ENCODE data around the gene MSH5.

The MSH5 gene

DNA sequence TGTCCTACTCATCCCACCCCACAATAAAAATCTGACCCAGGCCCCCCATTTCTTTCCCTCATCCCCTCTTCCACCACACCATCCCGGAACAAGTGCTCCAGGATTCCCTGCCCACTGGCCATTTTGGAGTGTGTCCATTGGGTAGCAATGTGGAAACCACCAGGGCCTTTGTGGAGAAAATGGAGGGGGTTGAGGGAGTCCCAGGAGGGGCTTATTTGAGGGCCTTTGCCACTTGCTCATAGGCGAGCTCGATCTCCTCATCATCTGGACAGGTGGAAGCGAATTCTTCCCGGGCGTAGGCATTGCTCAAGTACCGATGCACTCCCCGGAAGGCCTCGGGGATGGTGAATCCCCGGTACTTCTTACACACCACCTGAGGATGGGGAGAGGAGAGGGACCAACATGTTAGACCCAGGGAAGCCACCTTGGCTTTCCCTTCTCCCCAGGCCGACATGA lies 9.1 kb upstream of the MSH5 start:
- no peak for DNase-seq

- DNase-seq = no peak
Observed at GRCh38 chr6:31732029-31732428, 7.8 kb upstream of the MSH5 start.

- DNase-seq = no peak
Observed at GRCh38 chr6:31733734-31734133, 6.1 kb upstream of the MSH5 start.

GRCh38 chr6:31734247-31734820 lies 5.5 kb upstream of the MSH5 start:
- no peak for DNase-seq

- DNase-seq = no peak
Observed at GRCh38 chr6:31734821-31735406, 4.9 kb upstream of the MSH5 start.

GRCh38 chr6:31736021-31736767 lies 3.6 kb upstream of the MSH5 start, which contains the start of gene CLIC1:
Gene CLIC1 (minus strand): TSS chr6:31736530. CDS start chr6:31736300, 230 bp downstream.
- peak; percentile 69 to 72 for DNase-seq

DNA sequence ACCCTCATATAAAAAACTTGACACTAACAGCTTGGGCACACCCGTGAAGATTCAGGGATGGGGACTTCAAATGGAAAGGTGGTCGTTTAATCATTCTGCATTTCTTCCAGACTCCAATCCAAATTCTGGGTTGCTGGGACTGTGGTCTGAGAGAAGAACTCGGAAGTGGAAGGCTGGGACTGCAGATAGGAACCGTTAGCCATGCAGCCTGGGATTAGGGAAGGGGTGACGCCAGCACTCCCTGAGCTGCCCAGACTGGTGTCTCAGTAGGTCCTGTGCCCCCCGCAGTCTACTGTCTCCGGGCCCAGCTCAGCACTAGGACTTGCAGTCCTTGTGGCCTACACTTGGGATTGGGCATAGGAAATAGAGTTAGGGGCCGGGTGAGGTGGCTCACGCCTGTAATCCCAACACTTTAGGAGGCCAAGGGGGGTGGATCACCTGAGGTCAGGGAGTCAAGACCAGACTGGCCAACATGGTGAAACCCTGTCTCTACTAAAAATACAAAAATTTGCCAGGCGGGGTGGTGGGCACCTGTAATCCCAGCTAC lies 3.0 kb upstream of the MSH5 start:
- no peak for DNase-seq

- DNase-seq = peak in 1 of 2 experiments; percentile 13
Observed at GRCh38 chr6:31737315-31737990, 2.4 kb upstream of the MSH5 start.

- peak; percentile 33 to 39 for DNase-seq
Observed at GRCh38 chr6:31737991-31738979, 1.5 kb upstream of the MSH5 start.

GRCh38 chr6:31740397-31741223 lies 805 bp downstream of the MSH5 start:
- DNase-seq = no peak

- no peak for DNase-seq
Observed at GRCh38 chr6:31741815-31742214, 2.0 kb downstream of the MSH5 start.

DNA sequence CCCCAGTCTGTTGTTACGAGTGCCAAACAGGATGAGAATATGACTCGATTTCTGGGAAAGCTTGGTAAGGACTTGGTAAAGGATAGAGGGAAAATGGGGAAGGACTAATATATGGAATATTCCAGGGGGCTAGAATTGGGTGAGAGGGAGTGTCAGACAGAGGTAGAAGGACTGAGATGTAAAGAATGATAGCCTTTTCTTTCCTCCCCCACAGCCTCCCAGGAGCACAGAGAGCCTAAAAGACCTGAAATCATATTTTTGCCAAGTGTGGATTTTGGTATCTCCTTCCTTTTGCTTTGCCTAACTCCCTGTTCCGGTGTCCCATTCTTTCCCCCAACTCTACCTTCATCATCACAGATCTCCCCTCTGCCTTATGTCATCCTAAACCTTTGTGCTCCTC lies 3.1 kb downstream of the MSH5 start:
- DNase-seq = no peak

DNA sequence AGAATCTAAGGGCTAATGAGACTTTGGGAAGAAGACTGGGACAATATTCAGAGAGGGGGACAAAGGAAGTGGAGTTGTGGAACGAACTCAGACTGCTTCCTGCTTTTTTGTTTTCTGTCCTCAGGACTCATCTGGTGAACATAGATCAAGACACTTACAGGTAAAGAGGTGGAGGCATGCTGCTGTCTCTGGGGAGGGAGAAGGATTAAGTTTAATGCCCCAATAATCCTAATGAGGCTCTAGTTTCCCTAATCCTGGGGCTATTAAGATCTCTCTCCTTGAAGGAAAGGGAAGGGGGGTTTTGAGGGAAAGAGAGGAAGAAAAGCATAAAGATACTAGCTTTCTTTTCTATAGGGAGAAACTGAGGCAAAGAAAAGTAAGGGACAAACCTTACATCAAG lies 4.6 kb downstream of the MSH5 start:
- DNase-seq = no peak

DNA sequence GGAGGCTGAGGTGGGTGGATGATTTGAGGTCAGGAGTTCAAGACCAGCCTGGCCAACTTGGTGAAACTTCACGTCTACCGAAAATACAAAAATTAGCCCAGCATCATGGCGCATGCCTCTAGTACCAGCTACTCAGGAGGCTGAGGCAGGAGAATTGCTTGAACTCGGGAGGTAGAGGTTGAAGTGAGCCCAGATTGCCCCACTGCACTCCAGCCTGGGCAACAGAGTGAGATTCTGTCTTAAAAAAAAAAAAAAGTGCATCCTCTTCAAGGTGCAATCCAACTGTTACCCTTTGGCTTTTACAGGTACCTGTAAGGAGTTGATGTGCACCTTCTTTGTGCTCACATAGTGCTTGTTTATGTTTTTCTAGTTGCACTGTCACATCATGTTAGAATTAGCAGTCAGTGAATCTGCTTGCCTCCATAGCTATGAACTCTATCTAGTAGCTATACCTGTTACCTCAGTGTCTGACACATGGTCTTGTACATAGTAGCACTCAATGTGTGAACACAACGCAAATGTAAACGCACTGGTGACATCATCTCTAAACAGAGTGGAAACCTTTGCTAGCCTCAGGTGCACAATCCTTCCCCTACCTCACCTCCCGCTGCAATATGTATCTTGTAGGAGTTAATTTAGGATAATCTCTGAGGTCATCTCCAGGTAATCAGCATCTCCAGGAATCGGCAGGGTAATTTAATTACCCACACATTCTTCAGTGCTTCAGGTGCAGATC lies 9.7 kb downstream of the MSH5 start:
- no peak for DNase-seq

DNA sequence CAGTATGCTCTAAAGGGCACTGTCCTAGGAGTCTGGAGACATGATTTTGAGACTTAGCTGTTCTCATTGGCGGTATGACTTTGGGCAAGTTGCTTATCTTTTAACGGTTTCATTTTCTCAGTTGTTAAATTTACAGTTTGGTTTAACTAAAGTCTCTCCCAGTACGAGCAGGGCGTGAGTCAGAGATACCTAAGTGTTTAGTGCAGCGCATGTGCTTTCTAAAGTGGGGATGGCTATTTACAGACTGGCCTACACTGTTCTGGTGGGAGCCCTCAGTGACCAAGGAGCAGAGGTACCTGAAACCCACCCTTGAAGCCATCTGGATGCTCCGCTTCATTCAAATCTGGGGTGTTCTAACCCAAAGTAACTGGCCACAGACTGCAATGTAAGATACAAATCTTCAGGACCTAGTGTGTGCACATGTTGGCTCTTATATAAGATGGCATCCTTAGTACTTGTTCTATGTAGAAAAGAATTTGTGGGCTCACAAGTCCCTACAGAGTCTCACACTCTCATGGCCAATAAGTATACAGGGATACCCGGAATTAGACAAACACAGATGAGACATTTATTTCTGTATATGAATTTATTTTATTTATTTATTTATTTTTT lies 10.7 kb downstream of the MSH5 start:
- DNase-seq = no peak

GRCh38 chr6:31752739-31753319 lies 13.0 kb downstream of the MSH5 start:
- no peak for DNase-seq

DNA sequence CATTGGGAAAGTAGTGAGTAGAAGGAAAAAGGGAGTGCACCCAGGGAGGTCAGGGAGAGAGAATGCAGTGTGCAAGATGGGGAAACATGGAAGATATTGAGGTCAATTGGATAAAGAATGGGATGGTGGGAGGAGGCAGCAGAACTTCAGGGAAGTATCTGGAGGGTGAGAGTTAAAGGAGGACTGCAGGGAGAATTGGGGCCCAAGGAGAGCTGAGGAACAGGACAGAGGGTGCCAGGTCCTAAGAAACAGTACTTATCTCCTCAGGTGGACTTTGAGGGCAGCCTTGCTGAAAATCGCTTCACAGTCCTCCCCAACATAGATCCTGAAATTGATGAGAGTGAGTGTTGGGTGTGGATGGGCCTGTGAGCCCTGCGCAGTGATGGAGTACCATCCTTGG lies 18.5 kb downstream of the MSH5 start:
- DNase-seq = no peak

DNA sequence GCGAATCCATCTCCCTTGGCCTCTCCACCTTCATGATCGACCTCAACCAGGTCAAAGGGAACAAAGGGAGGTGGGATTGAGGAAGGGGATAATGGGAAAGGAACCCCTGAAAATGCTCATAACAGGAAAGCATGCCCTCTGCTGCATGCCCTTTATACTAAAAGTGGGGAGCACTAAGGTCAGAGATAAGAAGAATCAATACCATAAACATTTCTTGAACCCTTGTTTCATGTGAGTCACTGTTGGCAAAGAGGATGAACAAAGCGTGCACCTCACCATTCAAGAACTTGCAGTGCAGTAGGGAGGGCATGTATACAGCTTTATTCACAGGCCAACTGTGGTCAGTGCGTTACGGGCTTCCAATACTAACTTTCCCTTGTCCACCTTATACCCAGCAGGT lies 21.0 kb downstream of the MSH5 start:
- DNase-seq = no peak

DNA sequence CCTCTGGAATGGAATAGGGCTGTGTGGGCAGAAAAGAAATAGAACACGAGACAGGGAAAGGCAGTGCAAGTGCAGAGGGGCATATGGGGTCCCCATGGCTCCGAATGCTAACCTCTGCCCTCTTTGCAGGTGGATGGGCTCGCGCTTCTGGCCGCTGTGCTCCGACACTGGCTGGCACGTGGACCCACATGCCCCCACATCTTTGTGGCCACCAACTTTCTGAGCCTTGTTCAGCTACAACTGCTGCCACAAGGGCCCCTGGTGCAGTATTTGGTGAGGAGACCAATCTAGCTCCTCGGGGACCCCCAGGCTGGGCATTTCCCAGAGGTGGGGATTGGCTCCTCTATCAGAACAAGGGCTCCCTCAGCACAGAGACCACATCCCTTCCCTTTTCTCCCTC lies 21.5 kb downstream of the MSH5 start:
- DNase-seq = no peak

DNA sequence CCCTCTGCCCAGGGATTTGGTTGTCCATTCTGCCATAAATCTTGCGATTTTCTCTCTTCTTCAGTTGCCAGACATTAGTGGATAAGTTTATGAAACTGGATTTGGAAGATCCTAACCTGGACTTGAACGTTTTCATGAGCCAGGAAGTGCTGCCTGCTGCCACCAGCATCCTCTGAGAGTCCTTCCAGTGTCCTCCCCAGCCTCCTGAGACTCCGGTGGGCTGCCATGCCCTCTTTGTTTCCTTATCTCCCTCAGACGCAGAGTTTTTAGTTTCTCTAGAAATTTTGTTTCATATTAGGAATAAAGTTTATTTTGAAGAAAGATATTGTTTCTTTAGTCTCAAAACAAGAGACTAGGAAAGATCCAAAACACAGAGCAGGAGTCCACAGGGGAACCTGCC lies 22.6 kb downstream of the MSH5 start, which contains the start of gene SAPCD1:
Gene SAPCD1, plus strand, starts transcription at position 301 of the 400 bp plus-strand sequence. CDS start 399 bp downstream, outside the sequence.
- no peak for DNase-seq

Measured in NCI-H1930 (cell line).